ENCODE results near the gene ALK. TPM values are rescaled to one million over a fixed set of nuclear protein-coding genes. Genes with fewer than 3 reads are reported as not detected.

Gene ALK
- polyA plus RNA-seq, 3 donors, result not detected

DNA sequence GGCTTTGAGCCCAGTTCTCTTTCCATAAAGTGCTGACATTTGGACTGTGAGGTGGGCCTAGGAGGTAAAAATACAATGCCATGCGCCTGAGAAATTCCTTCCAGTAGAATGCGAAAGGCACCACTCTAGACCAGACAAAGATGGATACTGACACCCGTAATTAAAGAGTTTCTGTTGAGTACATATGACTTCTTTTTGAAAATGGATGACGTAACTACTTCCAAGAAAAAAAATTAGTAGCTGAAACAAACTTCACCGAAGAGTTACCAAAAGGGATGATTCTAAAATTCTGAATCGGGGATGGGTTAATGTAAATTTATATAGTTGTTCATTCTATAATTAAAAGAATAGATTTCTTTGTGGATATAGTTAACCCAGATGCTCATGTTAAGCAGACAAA, 146.8 kb downstream of the ALK start:
- Mint-ChIP-seq H3K36me3 (no peaks in the 10 kb centered on the region), H3K27me3 (ENCODE audit: low read depth in 3 of 3) (no peaks in the 10 kb centered on the region), H3K4me1 (no peaks in the 10 kb centered on the region), H3K9me3 (peaks cover 0 to 3% (median 0%) of the 10 kb centered on the region in 7 donors), H3K27ac (no peak overlapping the region), H3K4me3 (no peak overlapping the region)
- H2AFZ ChIP-seq (ENCODE audit: insufficient read depth, low read depth, low read length, poor library complexity, severe bottlenecking), result no peak overlapping the region
- H3K79me2 ChIP-seq (ENCODE audit: insufficient read depth, low read length), result no peaks in the 10 kb centered on the region
- H3K4me3 ChIP-seq (replicated peaks in 1 of 3; ENCODE audit: low read depth in 2 of 3, low read length in 3 of 3), result no peak overlapping the region
- no peaks in the 10 kb centered on the region for H3K9me3 ChIP-seq (replicated peaks in 1 of 2; ENCODE audit: control insufficient read depth in 1 of 2, insufficient read depth in 1 of 2, low read length in 2 of 2)
- no peak overlapping the region for H3K9ac ChIP-seq (ENCODE audit: insufficient read depth, low read length, poor library complexity, severe bottlenecking)
- WGBS (ENCODE audit: insufficient coverage), result no CpG with 5 or more reads among the region's 6 CpGs
- H4K20me1 ChIP-seq (ENCODE audit: insufficient read depth, low read length), result no peaks in the 10 kb centered on the region
- H3K27ac ChIP-seq (ENCODE audit: low read depth in 1 of 2, low read length in 2 of 2), result no peak overlapping the region
- intact Hi-C loops (cut with micrococcal nuclease), result no loop called here
- H3K4me1 ChIP-seq (ENCODE audit: control insufficient read depth in 1 of 2, insufficient read depth in 2 of 2, low read length in 2 of 2), result no peaks in the 10 kb centered on the region
- TF ChIP-seq, protein P1, sequence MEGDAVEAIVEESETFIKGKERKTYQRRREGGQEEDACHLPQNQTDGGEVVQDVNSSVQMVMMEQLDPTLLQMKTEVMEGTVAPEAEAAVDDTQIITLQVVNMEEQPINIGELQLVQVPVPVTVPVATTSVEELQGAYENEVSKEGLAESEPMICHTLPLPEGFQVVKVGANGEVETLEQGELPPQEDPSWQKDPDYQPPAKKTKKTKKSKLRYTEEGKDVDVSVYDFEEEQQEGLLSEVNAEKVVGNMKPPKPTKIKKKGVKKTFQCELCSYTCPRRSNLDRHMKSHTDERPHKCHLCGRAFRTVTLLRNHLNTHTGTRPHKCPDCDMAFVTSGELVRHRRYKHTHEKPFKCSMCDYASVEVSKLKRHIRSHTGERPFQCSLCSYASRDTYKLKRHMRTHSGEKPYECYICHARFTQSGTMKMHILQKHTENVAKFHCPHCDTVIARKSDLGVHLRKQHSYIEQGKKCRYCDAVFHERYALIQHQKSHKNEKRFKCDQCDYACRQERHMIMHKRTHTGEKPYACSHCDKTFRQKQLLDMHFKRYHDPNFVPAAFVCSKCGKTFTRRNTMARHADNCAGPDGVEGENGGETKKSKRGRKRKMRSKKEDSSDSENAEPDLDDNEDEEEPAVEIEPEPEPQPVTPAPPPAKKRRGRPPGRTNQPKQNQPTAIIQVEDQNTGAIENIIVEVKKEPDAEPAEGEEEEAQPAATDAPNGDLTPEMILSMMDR (IDR thresholded peaks at IDR 0.05), result no peak
- no peaks in the 10 kb centered on the region for H3K27me3 ChIP-seq (ENCODE audit: control insufficient read depth in 2 of 2, insufficient read depth in 2 of 2, low read length in 2 of 2)
- no peak overlapping the region for H3K4me2 ChIP-seq (replicated peaks; ENCODE audit: extremely low read depth, low read length, poor library complexity, severe bottlenecking)
- no peaks in the 10 kb centered on the region for H3K36me3 ChIP-seq (replicated peaks in 1 of 2; ENCODE audit: control insufficient read depth in 1 of 2, insufficient read depth in 2 of 2, low read length in 2 of 2)
- no peak for DNase-seq

DNA sequence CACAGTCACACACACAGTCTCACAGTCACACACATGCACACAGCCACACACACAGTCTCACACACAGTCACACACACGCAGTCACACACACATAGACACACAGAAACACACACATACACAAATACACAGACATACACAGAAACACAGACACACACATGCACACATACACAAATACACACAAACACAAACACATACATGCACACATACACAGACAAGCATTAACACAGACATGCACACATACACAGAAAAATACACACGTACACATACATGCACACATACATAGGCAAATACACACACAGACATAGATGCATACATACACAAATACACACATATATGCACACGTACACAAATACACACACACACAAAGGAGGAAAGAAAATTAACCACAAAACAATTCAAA, 150.5 kb downstream of the ALK start:
- Histone ChIP-seq H3K27ac (ENCODE audit: low read depth in 1 of 2, low read length in 2 of 2) (no peak overlapping the region), H3K9me3 (replicated peaks in 1 of 2; ENCODE audit: control insufficient read depth in 1 of 2, insufficient read depth in 1 of 2, low read length in 2 of 2) (no peaks in the 10 kb centered on the region), H3K4me1 (ENCODE audit: control insufficient read depth in 1 of 2, insufficient read depth in 2 of 2, low read length in 2 of 2) (no peaks in the 10 kb centered on the region), H3K36me3 (replicated peaks in 1 of 2; ENCODE audit: control insufficient read depth in 1 of 2, insufficient read depth in 2 of 2, low read length in 2 of 2) (no peaks in the 10 kb centered on the region), H3K4me3 (replicated peaks in 1 of 3; ENCODE audit: low read depth in 2 of 3, low read length in 3 of 3) (no peak overlapping the region), H3K9ac (ENCODE audit: insufficient read depth, low read length, poor library complexity, severe bottlenecking) (no peak overlapping the region), H2AFZ (ENCODE audit: insufficient read depth, low read depth, low read length, poor library complexity, severe bottlenecking) (no peak overlapping the region), H4K20me1 (ENCODE audit: insufficient read depth, low read length) (no peaks in the 10 kb centered on the region), H3K79me2 (ENCODE audit: insufficient read depth, low read length) (no peaks in the 10 kb centered on the region), H3K27me3 (ENCODE audit: control insufficient read depth in 2 of 2, insufficient read depth in 2 of 2, low read length in 2 of 2) (no peaks in the 10 kb centered on the region), H3K4me2 (replicated peaks; ENCODE audit: extremely low read depth, low read length, poor library complexity, severe bottlenecking) (no peak overlapping the region)
- Mint-ChIP-seq H3K27ac (no peak overlapping the region), H3K27me3 (ENCODE audit: low read depth in 3 of 3) (peaks cover 0 to 1% (median 0%) of the 10 kb centered on the region in 3 donors), H3K9me3 (peaks cover 0 to 3% (median 0%) of the 10 kb centered on the region in 7 donors), H3K4me3 (no peak overlapping the region), H3K4me1 (no peaks in the 10 kb centered on the region), H3K36me3 (no peaks in the 10 kb centered on the region)
- DNase-seq, result no peak
- 93% methylated on average over 1 of the region's 3 CpGs for WGBS (ENCODE audit: insufficient coverage)
- TF ChIP-seq, protein P1 (IDR thresholded peaks at IDR 0.05), result no peak
- intact Hi-C loops (cut with micrococcal nuclease), result no loop called here

Data from CD14-positive monocyte (primary cell).